Mucosa of rectum (tissue), 2 donors: Measurements from ENCODE around the gene LSS.
A peak's percentile ranks its signal among the peaks of the same experiment; 100 is the strongest.
"Not testable (repeated sequence)": the region's sequence is repeated elsewhere in the genome, so short reads cannot be mapped to it uniquely, and the experiment has no call there.

Experiments used
- H3K27ac ChIP-seq, 2 donors: one replicate each; pipeline ENCODE4 v1.7.0; 2013; ENCODE audit warnings: inconsistent platforms in 2 of 2, low read depth in 2 of 2, low read length in 2 of 2
- H3K27me3 ChIP-seq, 2 donors: one replicate each; pipeline ENCODE4 v1.7.0; 2013; ENCODE audit warnings: low read length in 2 of 2; ENCODE audit not compliant: control insufficient read depth in 2 of 2, insufficient read depth in 2 of 2
- H3K36me3 ChIP-seq, 2 donors: one replicate each; pipeline ENCODE4 v1.7.0; 2013; ENCODE audit warnings: low read length in 2 of 2; ENCODE audit not compliant: control insufficient read depth in 2 of 2, insufficient read depth in 2 of 2
- H3K4me1 ChIP-seq, 2 donors: one replicate each; pipeline ENCODE4 v1.7.0; 2013; ENCODE audit warnings: low read length in 2 of 2, mild to moderate bottlenecking in 1 of 2; ENCODE audit not compliant: control insufficient read depth in 2 of 2, insufficient read depth in 2 of 2
- H3K4me3 ChIP-seq, 2 donors: one replicate each; pipeline ENCODE4 v1.7.0; 2013; ENCODE audit warnings: low read length in 2 of 2
- H3K9ac ChIP-seq, 2 donors: one replicate each; pipeline ENCODE4 v1.7.0; 2013; ENCODE audit warnings: low read length in 2 of 2, low read depth in 1 of 2, mild to moderate bottlenecking in 1 of 2
- H3K9me3 ChIP-seq, 2 donors: one replicate each; pipeline ENCODE4 v1.7.0; 2013; ENCODE audit warnings: low read length in 2 of 2; ENCODE audit not compliant: control insufficient read depth in 2 of 2
- donor health status: healthy.
- donor health status: Normal muscosa, but diverticular disease.

Gene LSS

DNA sequence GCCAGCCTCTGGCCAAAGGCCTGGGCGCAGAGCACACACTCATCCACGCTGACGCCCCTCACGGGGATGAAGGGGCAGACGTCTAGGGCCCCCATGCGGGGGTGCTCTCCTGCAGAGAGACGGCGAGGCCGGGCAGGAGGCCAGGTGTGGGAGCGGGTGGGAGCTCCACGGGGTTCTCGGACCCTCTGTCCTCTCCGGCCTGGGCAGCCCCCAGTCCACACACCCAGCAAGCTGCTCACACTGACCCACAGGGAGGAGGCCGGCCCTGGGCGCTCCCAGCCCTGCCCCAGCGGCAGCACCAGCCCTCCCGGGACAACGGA is 75.7 kb downstream of the LSS start:
- Histone ChIP-seq H3K27me3 (no peaks in the 10 kb centered on the region), H3K4me1 (peaks cover 5 to 6% of the 10 kb centered on the region in 2 donors), H3K9me3 (no peaks in the 10 kb centered on the region), H3K36me3 (peaks cover 0 to 2% of the 10 kb centered on the region in 2 donors), H3K9ac (no peak overlapping the region), H3K4me3 (peak overlapping the region; percentile 31 to 39), H3K27ac (no peak overlapping the region)

DNA sequence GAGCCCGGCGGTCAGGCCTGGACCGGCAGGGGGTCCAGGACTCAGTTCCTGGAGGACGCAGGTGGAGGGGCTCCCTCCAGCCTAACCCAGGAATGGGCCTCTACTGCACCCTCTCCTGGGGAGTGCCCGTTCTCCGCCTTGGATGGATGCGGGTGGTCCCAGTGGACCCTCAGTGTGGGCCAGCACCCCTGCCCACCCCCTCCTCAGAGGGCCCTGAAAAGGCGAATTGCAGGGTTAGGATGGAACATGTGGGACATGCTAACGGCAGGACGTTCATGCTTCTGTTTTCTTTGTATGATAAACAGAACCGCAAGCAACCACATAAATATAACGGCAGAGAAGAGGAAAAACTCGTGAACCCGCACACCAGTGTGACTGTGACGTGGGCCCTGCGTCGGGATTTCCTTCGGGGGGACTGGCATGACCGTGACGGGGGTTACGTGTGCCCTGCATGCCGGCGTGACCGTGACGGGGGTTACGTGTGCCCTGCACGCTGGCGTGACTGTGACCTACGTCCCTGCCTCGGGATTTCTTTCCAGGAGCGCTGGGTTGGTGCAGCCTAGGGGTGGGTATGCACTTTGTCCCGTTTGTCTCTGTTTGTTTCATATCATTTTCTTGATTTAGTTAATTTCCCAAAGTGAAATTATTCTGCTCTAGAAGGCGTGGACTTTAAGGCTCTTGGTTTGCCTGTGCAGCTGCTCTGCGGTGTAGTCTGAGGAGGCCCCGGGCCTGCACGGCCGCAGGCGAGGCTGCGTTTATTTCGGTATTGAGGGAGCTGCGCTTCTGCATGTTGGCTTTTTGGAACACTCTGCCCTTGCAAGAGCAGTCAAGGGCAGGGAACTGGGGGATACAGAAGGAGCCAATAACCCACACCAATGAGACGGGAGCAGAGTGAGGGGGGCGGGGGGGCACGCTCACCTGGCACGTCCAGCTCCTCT is 76.3 kb downstream of the LSS start:
- H3K9ac ChIP-seq: no peak overlapping the region

DNA sequence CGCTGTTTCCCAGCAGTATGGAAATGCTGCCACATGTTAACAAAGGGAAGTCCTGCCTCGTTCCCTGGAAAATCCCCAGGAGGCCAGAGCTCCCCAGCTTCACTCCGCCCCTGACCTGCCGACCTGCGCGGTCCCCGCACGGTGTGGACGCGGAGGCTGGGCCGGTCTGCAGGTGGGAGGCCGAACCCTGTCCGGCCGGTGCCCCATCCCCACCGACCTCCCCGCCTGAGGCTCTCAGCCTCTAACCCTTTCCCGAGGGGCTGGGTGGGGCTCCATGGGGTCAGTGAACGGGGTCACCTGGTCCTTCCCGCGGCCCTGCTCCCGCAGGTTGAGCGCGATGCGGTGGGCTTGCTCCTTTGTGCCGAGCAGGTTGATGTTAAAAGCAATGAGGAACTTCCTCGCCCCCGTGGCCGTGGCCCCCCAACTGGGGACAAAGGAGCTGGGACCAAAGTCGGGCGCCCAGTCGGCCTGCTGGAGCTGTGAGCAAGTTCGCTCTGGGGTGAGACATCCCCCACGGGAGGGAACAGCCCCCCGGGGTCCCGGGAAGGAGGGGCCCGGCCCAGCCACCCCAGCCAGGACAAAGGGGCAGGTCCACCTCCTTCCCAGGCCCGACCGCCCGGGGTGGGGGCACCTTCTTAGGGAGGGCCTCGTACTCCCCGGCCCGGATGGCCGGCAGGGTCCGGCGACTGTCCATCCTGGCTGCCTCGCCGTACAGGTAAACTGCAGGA is 77.1 kb downstream of the LSS start:
- Histone ChIP-seq H3K4me1 (peaks cover 5 to 6% of the 10 kb centered on the region in 2 donors), H3K27me3 (no peaks in the 10 kb centered on the region), H3K36me3 (peaks cover 0 to 2% of the 10 kb centered on the region in 2 donors), H3K9ac (no peak overlapping the region), H3K9me3 (no peaks in the 10 kb centered on the region), H3K4me3 (no peak overlapping the region), H3K27ac (no peak overlapping the region)

More for the DNA sequence above, 76.3 kb downstream of the LSS start:
- H3K27ac ChIP-seq: no peak overlapping the region
- H3K36me3 ChIP-seq: peaks cover 0 to 2% of the 10 kb centered on the region in 2 donors
- no peaks in the 10 kb centered on the region for H3K27me3 ChIP-seq
- no peak overlapping the region for H3K4me3 ChIP-seq
- H3K9me3 ChIP-seq: no peaks in the 10 kb centered on the region
- peaks cover 5 to 6% of the 10 kb centered on the region in 2 donors for H3K4me1 ChIP-seq

DNA sequence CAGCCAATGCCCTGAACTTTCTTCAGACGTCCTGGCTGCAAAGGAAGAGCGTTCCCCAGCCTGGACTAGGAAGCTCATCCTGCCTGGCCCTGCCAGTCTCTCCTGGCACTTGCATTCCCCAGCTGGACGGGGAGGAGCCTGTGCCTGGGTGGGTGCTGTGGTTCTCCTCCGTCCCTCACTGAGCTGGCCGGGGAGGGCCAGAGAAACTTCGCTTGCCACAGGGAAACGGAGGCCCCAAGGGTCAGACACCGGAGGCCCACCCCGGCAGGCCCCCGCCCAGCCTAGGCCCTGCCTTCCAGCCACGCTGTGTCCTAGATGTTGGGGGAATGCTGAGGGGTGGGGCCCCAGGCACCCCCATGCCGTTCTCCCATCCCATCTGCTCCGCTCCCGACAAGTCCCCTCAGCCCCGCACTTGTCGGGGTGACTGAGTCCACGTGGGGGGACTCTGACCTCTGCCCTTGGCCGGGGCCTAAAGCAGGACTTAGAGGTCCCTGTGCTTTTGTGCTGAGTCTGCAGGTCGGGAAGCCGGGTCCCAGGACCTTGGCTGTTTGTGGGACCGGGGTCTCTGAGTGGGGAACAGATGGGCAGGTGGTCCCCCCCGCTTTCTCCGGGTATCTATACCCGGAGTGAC is 78.0 kb downstream of the LSS start:
- Histone ChIP-seq H3K36me3 (no peaks in the 10 kb centered on the region), H3K4me1 (peaks cover 5 to 6% of the 10 kb centered on the region in 2 donors), H3K27me3 (no peaks in the 10 kb centered on the region), H3K27ac (no peak overlapping the region), H3K9ac (no peak overlapping the region), H3K4me3 (no peak overlapping the region), H3K9me3 (no peaks in the 10 kb centered on the region)

DNA sequence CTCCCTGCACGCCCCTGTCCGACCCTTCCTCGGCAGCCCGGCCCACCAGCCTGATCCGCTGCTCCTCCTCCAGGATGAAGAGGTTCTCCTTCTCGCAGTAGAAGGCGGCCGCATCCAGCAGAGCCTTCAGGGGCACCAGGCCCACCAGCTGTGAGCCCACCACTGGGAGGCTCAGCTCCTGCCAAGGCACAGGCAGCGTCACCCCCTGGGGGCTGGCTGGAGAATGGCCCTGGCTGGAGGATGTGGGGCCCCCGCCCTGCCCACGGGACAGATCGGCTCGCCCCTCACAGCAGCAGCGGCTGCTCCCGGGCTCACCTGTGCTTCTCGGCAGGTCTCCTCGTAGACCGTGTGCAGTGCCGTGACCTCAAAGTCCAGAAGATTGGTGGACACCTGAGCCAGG is 78.5 kb downstream of the LSS start:
- no peak overlapping the region for H3K4me3 ChIP-seq
- H3K27me3 ChIP-seq: no peaks in the 10 kb centered on the region
- H3K9ac ChIP-seq: no peak overlapping the region
- no peak overlapping the region for H3K27ac ChIP-seq
- H3K4me1 ChIP-seq: peaks cover 5 to 6% of the 10 kb centered on the region in 2 donors
- H3K9me3 ChIP-seq: no peaks in the 10 kb centered on the region
- H3K36me3 ChIP-seq: no peaks in the 10 kb centered on the region

DNA sequence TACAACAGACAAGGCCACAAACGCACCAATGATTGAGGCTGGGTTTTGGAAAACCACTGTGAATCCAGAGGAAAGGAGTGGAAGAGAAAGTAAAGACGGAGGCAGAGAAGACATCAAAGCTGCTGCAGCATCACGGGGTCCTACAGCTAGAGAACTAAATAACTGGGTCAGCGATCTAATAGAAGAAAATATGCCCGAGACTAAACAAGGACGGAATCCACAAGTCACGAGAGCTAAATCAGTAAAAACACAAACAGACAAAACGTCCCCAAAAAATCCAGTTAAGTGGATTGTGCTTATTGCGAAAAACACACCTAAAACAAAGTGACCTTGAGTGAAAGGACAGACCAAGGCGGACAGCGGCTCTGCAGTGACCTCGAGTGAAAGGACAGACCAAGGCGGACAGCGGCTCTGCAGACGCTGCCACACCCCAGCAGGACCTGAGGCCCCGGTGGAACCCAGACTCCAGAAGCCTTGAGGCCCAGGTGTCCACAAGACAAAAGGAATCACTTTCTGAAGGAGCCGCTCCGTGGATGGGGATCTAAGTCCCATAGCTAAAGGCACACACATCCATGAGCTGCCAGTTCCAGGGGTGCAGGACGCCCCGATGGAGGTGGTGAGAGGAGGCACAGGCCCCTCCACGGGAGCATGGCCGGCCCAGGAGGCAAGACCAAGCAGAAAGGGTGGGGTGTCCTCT is 79.2 kb downstream of the LSS start:
- Histone ChIP-seq H3K27ac (no peak overlapping the region), H3K4me1 (peaks cover 5 to 6% of the 10 kb centered on the region in 2 donors), H3K27me3 (no peaks in the 10 kb centered on the region), H3K4me3 (no peak overlapping the region), H3K36me3 (no peaks in the 10 kb centered on the region), H3K9me3 (no peaks in the 10 kb centered on the region), H3K9ac (no peak overlapping the region)

DNA sequence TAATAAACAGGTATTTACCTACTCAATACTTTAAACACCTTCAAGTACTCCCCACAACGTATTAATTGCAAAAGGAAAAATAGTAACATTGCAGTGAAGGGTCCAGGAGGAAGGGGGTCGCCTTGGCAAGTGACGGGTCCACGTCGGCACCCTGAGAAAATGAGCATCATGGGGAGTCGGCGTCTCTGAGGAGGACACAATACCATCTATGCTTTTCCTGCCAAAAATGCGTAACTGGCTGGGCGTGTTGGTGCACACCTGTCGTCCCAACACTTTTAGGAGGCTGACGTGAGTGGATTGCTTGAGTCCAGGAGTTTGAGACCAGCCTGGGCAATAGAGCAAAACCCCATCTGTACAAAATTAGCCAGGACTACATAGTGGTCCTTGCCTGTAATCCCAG is 80.5 kb downstream of the LSS start:
- H3K4me3 ChIP-seq: no peak overlapping the region
- no peak overlapping the region for H3K9ac ChIP-seq
- H3K27ac ChIP-seq: no peak overlapping the region
- H3K36me3 ChIP-seq: no peaks in the 10 kb centered on the region
- H3K4me1 ChIP-seq: peaks cover 7 to 9% of the 10 kb centered on the region in 2 donors
- H3K9me3 ChIP-seq: no peaks in the 10 kb centered on the region
- H3K27me3 ChIP-seq: no peaks in the 10 kb centered on the region

DNA sequence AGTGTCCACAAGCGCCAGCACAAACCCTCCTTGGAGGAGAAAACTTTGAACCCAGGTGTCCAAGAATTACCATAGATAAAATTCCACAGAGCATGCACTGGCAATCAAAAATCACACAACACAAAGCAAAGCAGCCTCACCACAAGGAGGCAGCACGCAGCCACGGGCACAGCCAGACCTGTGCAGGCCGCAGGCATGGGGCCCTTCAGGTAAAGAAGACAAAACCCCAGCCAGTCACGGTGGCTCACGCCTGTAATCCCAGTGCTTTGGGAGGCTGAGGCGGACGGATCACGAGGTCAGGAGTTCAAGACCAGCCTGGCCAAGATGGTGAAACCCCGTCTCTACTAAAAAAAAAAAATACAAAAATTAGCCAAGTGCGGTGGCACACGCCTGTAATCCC is 81.1 kb downstream of the LSS start:
- not testable (repeated sequence) for H3K27me3 ChIP-seq, H3K27ac ChIP-seq, H3K4me3 ChIP-seq, H3K4me1 ChIP-seq, H3K36me3 ChIP-seq, H3K9me3 ChIP-seq, H3K9ac ChIP-seq

DNA sequence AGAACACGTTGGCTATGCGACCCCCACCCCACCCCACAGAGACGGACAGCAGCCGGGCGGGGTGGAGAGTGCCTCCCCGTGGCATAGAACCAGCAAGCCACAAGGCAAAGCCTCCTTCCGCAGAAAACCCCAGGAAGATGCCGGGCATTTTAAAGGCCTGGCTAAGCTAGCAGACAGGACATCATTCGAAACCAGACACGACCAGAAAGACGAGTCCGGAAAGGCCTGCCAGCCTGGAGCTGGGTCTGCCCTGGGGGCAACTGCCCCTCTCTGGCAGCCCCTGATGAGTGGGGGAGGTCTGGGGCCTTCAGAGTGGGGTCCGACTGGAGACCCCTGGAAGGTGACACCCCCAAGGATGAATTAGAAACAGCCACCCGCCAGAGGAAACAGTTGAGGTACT is 81.7 kb downstream of the LSS start:
- Histone ChIP-seq H3K27me3 (no peaks in the 10 kb centered on the region), H3K4me1 (peaks cover 4 to 5% of the 10 kb centered on the region in 2 donors), H3K9me3 (no peaks in the 10 kb centered on the region), H3K27ac (no peak overlapping the region), H3K9ac (no peak overlapping the region), H3K36me3 (no peaks in the 10 kb centered on the region), H3K4me3 (no peak overlapping the region)
